ENCODE data around the gene USP25.

Gene USP25

DNA sequence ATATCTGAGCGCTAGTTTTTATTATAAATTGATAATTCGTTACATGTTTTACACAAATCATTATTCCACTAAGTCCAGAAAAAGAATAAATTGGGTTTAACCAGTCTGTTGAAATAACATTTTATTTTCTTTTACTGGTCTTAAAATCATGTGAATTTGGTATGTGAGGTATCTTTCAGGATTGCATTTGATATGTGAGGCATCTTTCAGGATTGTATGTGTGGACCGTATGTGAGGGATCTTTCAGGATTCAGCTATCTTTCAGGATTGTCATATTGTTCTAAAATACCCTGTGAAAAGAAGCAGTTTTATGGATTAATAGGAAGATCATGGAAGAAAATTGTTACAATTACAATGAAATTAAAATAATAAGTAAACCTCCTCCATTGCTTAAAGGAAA is 42.9 kb downstream of the USP25 start:
- DNase-seq (ENCODE audit: low spot score) = no peak
- Histone ChIP-seq H3K4me3 (no peak overlapping the region), H3K27ac (no peak overlapping the region)
- TF ChIP-seq, protein P1, sequence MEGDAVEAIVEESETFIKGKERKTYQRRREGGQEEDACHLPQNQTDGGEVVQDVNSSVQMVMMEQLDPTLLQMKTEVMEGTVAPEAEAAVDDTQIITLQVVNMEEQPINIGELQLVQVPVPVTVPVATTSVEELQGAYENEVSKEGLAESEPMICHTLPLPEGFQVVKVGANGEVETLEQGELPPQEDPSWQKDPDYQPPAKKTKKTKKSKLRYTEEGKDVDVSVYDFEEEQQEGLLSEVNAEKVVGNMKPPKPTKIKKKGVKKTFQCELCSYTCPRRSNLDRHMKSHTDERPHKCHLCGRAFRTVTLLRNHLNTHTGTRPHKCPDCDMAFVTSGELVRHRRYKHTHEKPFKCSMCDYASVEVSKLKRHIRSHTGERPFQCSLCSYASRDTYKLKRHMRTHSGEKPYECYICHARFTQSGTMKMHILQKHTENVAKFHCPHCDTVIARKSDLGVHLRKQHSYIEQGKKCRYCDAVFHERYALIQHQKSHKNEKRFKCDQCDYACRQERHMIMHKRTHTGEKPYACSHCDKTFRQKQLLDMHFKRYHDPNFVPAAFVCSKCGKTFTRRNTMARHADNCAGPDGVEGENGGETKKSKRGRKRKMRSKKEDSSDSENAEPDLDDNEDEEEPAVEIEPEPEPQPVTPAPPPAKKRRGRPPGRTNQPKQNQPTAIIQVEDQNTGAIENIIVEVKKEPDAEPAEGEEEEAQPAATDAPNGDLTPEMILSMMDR (IDR thresholded peaks at IDR 0.05) = no peak

DNA sequence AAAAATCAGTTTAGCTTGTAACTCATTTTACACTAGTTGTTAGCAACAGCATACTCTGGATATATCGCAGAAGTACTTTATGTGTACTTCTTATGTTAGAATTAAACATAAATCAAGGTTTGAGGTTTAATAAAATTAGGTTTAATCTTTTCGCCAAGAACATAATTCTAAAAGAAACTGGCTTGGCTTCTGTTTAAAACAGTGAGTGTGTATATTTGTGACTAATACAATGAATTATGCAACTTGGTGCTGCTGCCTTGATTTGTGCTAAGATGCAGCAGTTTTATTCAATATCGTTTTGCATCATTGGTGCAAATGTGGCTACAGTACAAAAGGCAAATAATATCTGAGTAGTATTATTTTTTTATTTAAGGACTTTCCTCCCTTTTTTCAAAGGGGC is 44.8 kb downstream of the USP25 start:
- Histone ChIP-seq H3K4me3 (no peak overlapping the region), H3K27ac (no peak overlapping the region)
- TF ChIP-seq, protein P1 (IDR thresholded peaks at IDR 0.05) = no peak
- no peak for DNase-seq (ENCODE audit: low spot score)

DNA sequence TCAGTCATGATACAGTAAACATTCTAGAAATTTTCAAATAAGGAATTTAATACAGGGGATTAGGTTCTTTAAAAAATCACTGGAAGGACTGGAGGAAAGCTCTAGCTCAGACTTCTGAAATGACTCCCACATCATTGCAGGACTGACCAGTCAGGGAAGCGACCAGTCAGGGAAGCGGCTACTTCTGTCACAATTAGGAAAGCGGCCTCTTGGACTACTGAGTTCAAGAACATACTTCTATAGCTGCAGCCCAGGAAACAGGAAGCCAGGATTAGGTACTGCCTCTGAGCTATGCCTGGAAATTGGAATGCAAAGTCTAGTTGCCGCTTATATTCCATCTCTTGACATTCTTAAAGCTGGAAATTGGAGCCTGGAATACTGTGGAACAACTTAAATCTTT is 45.5 kb downstream of the USP25 start:
- Histone ChIP-seq H3K4me3 (no peak overlapping the region), H3K27ac (no peak overlapping the region)
- no peak for DNase-seq (ENCODE audit: low spot score)
- TF ChIP-seq, protein P1 (IDR thresholded peaks at IDR 0.05) = no peak

DNA sequence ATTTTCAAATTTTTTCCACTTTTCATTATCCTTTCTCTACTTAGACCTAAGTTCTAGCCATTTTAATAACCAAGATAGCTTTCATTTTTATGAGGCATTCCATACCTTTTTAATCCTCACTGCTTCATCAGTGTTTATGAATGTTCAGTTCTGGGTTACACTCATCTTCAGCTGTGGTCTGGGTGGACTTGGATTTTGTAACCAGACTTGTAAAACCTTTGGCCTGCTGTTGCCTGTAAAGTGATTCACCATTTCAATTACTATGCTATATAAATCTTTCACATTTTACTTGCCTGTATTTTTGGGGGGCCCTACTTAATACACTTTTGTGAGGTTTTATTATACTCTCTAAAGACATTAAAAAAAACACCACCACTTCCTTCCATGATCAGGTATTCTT is 46.2 kb downstream of the USP25 start:
- Histone ChIP-seq H3K27ac (no peak overlapping the region), H3K4me3 (no peak overlapping the region)
- TF ChIP-seq, protein P1 (IDR thresholded peaks at IDR 0.05) = no peak
- no peak for DNase-seq (ENCODE audit: low spot score)

DNA sequence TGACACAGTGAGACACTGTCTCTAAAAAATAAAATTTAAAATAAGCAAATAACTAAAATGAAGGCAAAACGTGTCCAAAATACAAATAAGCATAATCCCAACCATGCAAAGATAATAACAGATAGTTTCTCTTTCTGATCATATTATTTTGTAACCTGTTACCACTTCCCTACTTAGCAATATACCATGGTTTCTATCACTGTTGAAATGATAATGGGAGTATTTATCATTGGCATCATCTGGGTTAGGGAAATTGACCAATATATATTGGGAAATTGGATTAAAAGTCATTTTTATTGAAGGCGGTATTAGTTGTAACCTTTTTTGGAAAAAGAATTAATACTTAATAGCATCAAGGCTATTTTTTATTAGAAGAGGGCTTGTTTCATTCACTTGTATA is 47.0 kb downstream of the USP25 start:
- H3K4me3 ChIP-seq = no peak overlapping the region
- H3K27ac ChIP-seq = no peak overlapping the region
- TF ChIP-seq, protein P1 (IDR thresholded peaks at IDR 0.05) = no peak
- no peak for DNase-seq (ENCODE audit: low spot score)

DNA sequence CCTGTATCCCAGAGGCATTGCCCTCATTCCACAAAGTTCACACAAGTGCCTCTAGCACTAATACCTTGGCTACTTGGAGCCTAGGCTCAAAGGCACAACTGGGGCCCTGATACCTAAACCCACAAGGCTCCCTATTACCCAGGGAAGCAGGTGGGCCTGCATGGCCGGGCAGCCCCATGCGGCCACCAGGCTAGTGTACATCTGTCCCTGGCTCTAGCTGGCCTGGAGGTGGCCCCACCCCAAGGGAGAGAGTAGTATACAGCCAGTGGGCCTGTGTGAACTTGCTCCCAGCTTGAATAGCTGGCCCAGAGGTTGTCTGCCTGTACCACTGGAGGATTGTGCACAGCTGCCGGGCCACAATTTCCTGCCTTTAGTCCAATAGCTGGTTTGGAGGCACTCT is 52.2 kb downstream of the USP25 start:
- TF ChIP-seq, protein P1 (IDR thresholded peaks at IDR 0.05) = no peak
- H3K27ac ChIP-seq = no peak overlapping the region
- DNase-seq (ENCODE audit: low spot score) = no peak
- no peak overlapping the region for H3K4me3 ChIP-seq

DNA sequence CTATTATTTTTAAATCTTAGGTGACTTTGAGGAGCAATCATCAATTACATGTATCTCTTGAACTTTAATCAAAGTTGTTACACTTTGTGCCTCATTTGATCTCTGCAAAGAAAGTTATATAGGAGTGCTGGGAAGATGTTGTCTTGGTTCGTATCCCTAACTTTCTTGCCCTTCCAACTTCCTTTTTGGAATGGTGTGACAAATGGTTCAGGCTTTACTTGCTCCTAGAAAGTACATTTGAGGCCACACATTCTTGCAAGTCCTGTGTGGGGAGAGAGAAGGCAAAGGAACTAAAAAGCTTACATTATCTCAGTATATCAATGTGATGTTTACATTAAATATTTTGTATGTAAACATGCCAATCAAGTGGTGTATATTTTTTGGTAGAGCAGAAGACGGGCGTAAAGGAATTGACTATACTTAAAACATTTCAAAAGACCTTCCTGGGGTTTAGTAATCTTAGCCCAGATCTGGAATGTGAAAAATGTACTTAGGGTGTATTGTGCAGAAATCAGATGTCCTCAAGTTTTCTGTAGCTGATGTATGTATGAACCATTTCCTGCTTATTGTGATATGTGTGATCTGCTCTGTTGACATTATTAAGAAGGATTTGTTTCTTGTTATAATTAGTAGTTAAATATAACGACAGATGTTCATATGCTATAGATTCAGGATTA is 59.2 kb downstream of the USP25 start:
- TF ChIP-seq, protein P1 (IDR thresholded peaks at IDR 0.05) = no peak
- no peak overlapping the region for H3K4me3 ChIP-seq

More for the DNA sequence above, 59.2 kb downstream of the USP25 start:
- H3K27ac ChIP-seq = no peak overlapping the region
- no peak for DNase-seq (ENCODE audit: low spot score)

All from coronary artery (tissue), 2 donors.